DMS 273 (cell line): ENCODE results near the gene ATP4A.

Experiments
- DNase-seq: peaks from one replicate; lab custom pipeline; 2025; ENCODE audit not compliant: unreplicated experiment; lab: John Stamatoyannopoulos, UW

Gene ATP4A

GRCh38 chr19:35549879-35550523, 13.5 kb downstream of the ATP4A start:
- no peak for DNase-seq

GRCh38 chr19:35549174-35549788, 14.2 kb downstream of the ATP4A start:
- peak; percentile 92 for DNase-seq

GRCh38 chr19:35546532-35546931, 16.9 kb downstream of the ATP4A start:
- no peak for DNase-seq

- DNase-seq: peak; percentile 69
These were observed 17.5 kb downstream of the ATP4A start for GRCh38 chr19:35545855-35546381.

- peak; percentile 96 for DNase-seq
These were observed 18.2 kb downstream of the ATP4A start, which contains the start of gene TMEM147 for GRCh38 chr19:35545001-35545854. TSS of gene TMEM147 (plus strand) at chr19:35545626. CDS start at chr19:35545740, 114 bp downstream.

GRCh38 chr19:35544110-35544802, 19.2 kb downstream of the ATP4A start:
- no peak for DNase-seq

- no peak for DNase-seq
These were observed 20.0 kb downstream of the ATP4A start for GRCh38 chr19:35543280-35544109.

GRCh38 chr19:35542209-35542608, 21.2 kb downstream of the ATP4A start:
- DNase-seq: no peak

GRCh38 chr19:35540356-35540927, 23.0 kb downstream of the ATP4A start:
- no peak for DNase-seq

GRCh38 chr19:35539850-35540249, 23.6 kb downstream of the ATP4A start:
- no peak for DNase-seq

- no peak for DNase-seq
These were observed 24.1 kb downstream of the ATP4A start for GRCh38 chr19:35539314-35539713.

- no peak for DNase-seq
These were observed 28.5 kb downstream of the ATP4A start for GRCh38 chr19:35534803-35535480.

- peak; percentile 26 for DNase-seq
These were observed 29.6 kb downstream of the ATP4A start for GRCh38 chr19:35533822-35534392.

- no peak for DNase-seq
These were observed 30.1 kb downstream of the ATP4A start, which contains the start of gene GAPDHS for GRCh38 chr19:35533201-35533821. TSS of gene GAPDHS (plus strand) at chr19:35533456. CDS start at chr19:35533528, 72 bp downstream.

GRCh38 chr19:35531291-35531690, 32.2 kb downstream of the ATP4A start:
- no peak for DNase-seq

- no peak for DNase-seq
These were observed 33.9 kb downstream of the ATP4A start for GRCh38 chr19:35529241-35530218.
